H1 (cell line): ENCODE measurements around the gene B3GLCT. TPM values are rescaled to one million over a fixed set of nuclear protein-coding genes. Genes with fewer than 3 reads are reported as not detected.
A peak's percentile ranks its signal among the peaks of the same experiment; 100 is the strongest.

Source experiments
- BACH1 ChIP-seq: IDR thresholded peaks from 2 replicates; pipeline ENCODE4 v1.6.1; 2012; ENCODE audit warnings: low read length, improper control_type of control experiment
- CHD2 ChIP-seq: IDR thresholded peaks from 2 replicates; pipeline ENCODE4 v1.6.1; 2012; ENCODE audit warnings: low read length, improper control_type of control experiment
- CHD7 ChIP-seq: fragments of 300-600 bp; sonication (generic); IDR thresholded peaks from 2 replicates; pipeline ENCODE4 v1.7.1; 2012; ENCODE audit warnings: low read length, moderate library complexity, mild to moderate bottlenecking, inconsistent platforms; ENCODE audit not compliant: insufficient replicate concordance
- GTF2F1 ChIP-seq: IDR thresholded peaks from 2 replicates; pipeline ENCODE4 v1.6.1; 2012; ENCODE audit warnings: low read depth, low read length, improper control_type of control experiment, borderline replicate concordance
- PHF8 ChIP-seq: fragments of 200-600 bp; sonication (generic); conservative IDR thresholded peaks from 2 replicates; pipeline ENCODE4 v1.7.1; 2012; ENCODE audit warnings: low read depth, mild to moderate bottlenecking, inconsistent platforms, low read length, moderate library complexity
- POU5F1 ChIP-seq: IDR thresholded peaks from 2 replicates; pipeline ENCODE4 v1.6.1; 2011; ENCODE audit warnings: low read depth, mild to moderate bottlenecking, low read length, moderate library complexity
- RXRA ChIP-seq: IDR thresholded peaks from 2 replicates; pipeline ENCODE4 v1.6.1; 2011; ENCODE audit warnings: low read depth, mild to moderate bottlenecking, low read length, moderate library complexity; ENCODE audit not compliant: insufficient read depth
- SIN3A ChIP-seq, 2 experiments: IDR thresholded peaks in 1 of 2; conservative IDR thresholded peaks in 1 of 2; 2 replicates each; pipeline ENCODE4 v1.6.1; 2011 to 2012; ENCODE audit warnings: low read length in 2 of 2, improper control_type of control experiment in 1 of 2, low read depth in 1 of 2, mild to moderate bottlenecking in 1 of 2
- SP2 ChIP-seq: IDR thresholded peaks from 2 replicates; pipeline ENCODE4 v1.6.1; 2012; ENCODE audit warnings: mild to moderate bottlenecking, low read length, inconsistent platforms
- SRF ChIP-seq: IDR thresholded peaks from 2 replicates; pipeline ENCODE4 v1.6.1; 2011; ENCODE audit warnings: mild to moderate bottlenecking, low read depth, low read length, moderate library complexity
- polyA plus RNA-seq, 7 experiments: library from polyadenylated mRNA; depleted of rRNA in 3 of 7; stranded (reverse) in 5 of 7; unstranded in 2 of 7; fragments of >200 nt in 5 of 7; fragments of 200-250 nt in 2 of 7; gene quantifications; 1 replicate in 5 of 7; 2 replicates in 1 of 7; 4 replicates in 1 of 7; pipeline versions ENCODE4 v1.2.1 to v1.2.3, GENCODE V29; 2011 to 2013; ENCODE audit warnings: missing spikeins in 2 of 7, mixed read lengths in 2 of 7
- total RNA-seq: library from RNA; stranded (reverse); fragmentation: NEBNext Ultra II Directional; extraction: Animal tissue kit (Norgen Biotek cat#: 25700); gene quantifications from 2 replicates; pipeline ENCODE4 v1.2.1, GENCODE V29; 2021

Gene B3GLCT
- total and polyA plus RNA-seq, 2 of the 8 experiments (the other 6 are each of a cell fraction or from before 2014, with no cell fraction given) = 1.5 to 4.1 TPM

GRCh38 chr13:31199849-31200636, at the start of gene B3GLCT (continued):
- TF ChIP-seq CHD2 (no peak; the same call in 1 of the 2 replicates), SIN3A (conservative IDR thresholded peaks at IDR 0.05 in 1 of 2, IDR thresholded peaks at IDR 0.05 in 1 of 2; ENCODE audit: low read depth in 1 of 2, low read length in 2 of 2) (peak in 1 of 2 experiments; percentile 51; a peak in 1 of 4 replicates), BACH1 (no peak), SP2 (no peak), CHD7 (no peak), SRF (no peak), PHF8 (peak; percentile 80), GTF2F1 (no peak), RXRA (no peak), POU5F1 (no peak)
